LNCAP (cell line): Measurements from ENCODE around the gene MYO18B.

Experiments
- TF ChIP-seq, protein P1 (sequence below): fragments of 450-650 bp; IDR thresholded peaks from 2 replicates; pipeline ENCODE4 v1.5.1; 2017; ENCODE audit warnings: mild to moderate bottlenecking

MYO18B gene

DNA sequence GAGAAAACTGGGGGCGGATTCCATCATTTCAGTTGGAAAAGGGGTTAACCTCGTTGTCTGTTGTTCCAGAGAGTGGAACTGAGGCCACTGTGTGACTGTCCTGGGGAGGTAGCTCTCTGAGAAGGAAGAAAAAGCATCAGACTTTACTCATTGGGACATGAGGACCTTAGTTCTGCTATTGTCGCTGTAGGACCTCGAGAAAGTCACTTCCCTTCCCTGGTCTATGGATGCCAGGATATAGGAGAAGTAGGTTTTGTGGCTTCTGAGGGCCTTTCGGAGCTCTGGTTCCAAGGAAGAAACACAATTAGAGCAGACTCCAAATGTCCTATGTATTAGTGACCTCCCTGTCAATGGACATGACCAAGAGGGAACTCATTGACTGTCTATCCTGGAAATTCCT is 6.2 kb downstream of the MYO18B start:
- TF ChIP-seq, protein P1, sequence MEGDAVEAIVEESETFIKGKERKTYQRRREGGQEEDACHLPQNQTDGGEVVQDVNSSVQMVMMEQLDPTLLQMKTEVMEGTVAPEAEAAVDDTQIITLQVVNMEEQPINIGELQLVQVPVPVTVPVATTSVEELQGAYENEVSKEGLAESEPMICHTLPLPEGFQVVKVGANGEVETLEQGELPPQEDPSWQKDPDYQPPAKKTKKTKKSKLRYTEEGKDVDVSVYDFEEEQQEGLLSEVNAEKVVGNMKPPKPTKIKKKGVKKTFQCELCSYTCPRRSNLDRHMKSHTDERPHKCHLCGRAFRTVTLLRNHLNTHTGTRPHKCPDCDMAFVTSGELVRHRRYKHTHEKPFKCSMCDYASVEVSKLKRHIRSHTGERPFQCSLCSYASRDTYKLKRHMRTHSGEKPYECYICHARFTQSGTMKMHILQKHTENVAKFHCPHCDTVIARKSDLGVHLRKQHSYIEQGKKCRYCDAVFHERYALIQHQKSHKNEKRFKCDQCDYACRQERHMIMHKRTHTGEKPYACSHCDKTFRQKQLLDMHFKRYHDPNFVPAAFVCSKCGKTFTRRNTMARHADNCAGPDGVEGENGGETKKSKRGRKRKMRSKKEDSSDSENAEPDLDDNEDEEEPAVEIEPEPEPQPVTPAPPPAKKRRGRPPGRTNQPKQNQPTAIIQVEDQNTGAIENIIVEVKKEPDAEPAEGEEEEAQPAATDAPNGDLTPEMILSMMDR = no peak

- TF ChIP-seq, protein P1 = no peak
These were observed 6.7 kb downstream of the MYO18B start for GRCh38 chr22:25748704-25749103.

- TF ChIP-seq, protein P1 = no peak
These were observed 7.6 kb downstream of the MYO18B start for GRCh38 chr22:25749420-25750169.

- TF ChIP-seq, protein P1 = no peak
These were observed 8.7 kb downstream of the MYO18B start for GRCh38 chr22:25750569-25751173.

DNA sequence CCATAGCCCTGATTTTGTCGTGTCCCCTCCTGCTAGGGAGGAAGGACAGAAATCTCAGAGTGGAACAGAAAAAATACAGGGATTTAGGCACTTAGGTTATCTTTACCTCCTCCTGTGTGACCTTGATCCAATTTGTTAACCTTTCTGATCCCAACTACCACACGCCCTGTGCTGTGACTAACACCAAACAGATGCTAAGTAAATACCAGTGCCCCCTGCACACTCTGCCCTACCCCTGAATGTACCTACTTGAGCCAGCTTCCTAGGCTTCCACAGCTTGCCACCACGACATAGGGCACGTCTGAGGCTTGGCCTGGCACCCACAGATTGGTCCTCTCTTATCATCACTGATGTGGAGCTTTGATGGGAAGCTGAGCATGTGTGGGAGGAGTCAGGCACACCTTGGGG is 9.2 kb downstream of the MYO18B start:
- TF ChIP-seq, protein P1 = no peak

- TF ChIP-seq, protein P1 = no peak
These were observed 10.7 kb downstream of the MYO18B start for GRCh38 chr22:25752615-25753214.

DNA sequence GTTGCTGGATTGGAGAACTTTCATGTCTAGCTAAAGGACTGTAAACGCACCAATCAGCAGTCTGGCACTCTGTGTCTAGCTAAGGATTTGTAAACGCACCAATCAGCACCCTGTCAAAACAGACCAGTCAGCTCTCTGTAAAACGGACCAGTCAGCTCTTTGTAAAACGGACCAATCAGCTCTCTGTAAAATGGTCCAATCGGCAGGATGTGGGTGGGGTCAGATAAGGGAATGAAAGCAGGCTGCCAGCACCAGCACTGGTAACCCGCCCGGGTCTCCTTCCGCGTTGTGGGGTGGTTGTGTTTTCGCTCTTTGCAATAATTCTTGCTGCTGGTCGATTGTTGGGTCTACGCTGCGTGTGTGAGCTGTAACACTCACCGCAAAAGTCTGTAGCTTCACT is 11.3 kb downstream of the MYO18B start:
- TF ChIP-seq, protein P1 = no peak
